GM12891 (cell line): ENCODE measurements around the gene OPN1MW3.

Source experiments
- PAX5 ChIP-seq: IDR thresholded peaks from 2 replicates; pipeline ENCODE4 v1.6.1; 2011; ENCODE audit warnings: low read length, moderate library complexity, mild to moderate bottlenecking; ENCODE audit not compliant: insufficient read depth, severe bottlenecking
- POLR2A ChIP-seq: IDR thresholded peaks from 2 replicates; pipeline ENCODE4 v1.6.1; 2011; ENCODE audit warnings: low read depth, low read length, control low read depth
- POLR2AphosphoS5 ChIP-seq: IDR thresholded peaks from 2 replicates; pipeline ENCODE4 v1.6.1; 2011; ENCODE audit warnings: low read depth, low read length, control low read depth
- SPI1 ChIP-seq: IDR thresholded peaks from 2 replicates; pipeline ENCODE4 v1.6.1; 2011; ENCODE audit warnings: low read depth, low read length, control low read depth
- TAF1 ChIP-seq: IDR thresholded peaks from 2 replicates; pipeline ENCODE4 v1.6.1; 2011; ENCODE audit warnings: low read depth, low read length, control low read depth

- TF ChIP-seq POLR2AphosphoS5 (no peak), POLR2A (no peak), TAF1 (no peak), PAX5 (no peak), SPI1 (no peak)
Observed at GRCh38 chrX:154304846-154305245, 47.5 kb downstream of the OPN1MW3 start.
